ENCODE measurements around the gene KDM2B.
"Not testable (repeated sequence)": the region's sequence is repeated elsewhere in the genome, so short reads cannot be mapped to it uniquely, and the experiment has no call there.

Gene KDM2B

GRCh38 chr12:121499929-121500793 lies 80.7 kb downstream of the KDM2B start:
- DNase-seq (ENCODE audit: low spot score) = peak; percentile 66

- no peak for DNase-seq (ENCODE audit: low spot score)
Observed at GRCh38 chr12:121495746-121496145, 85.1 kb downstream of the KDM2B start.

- peak; percentile 48 for DNase-seq (ENCODE audit: low spot score)
Observed at GRCh38 chr12:121494093-121494787, 86.6 kb downstream of the KDM2B start.

- no peak for DNase-seq (ENCODE audit: low spot score)
Observed at GRCh38 chr12:121490401-121491281, 90.2 kb downstream of the KDM2B start.

- no peak for DNase-seq (ENCODE audit: low spot score)
Observed at GRCh38 chr12:121489874-121490273, 90.9 kb downstream of the KDM2B start.

GRCh38 chr12:121484967-121485366 lies 95.9 kb downstream of the KDM2B start:
- no peak for DNase-seq (ENCODE audit: low spot score)

GRCh38 chr12:121484564-121484963 lies 96.3 kb downstream of the KDM2B start:
- not testable (repeated sequence) for DNase-seq (ENCODE audit: low spot score)

GRCh38 chr12:121483949-121484348 lies 96.9 kb downstream of the KDM2B start:
- DNase-seq (ENCODE audit: low spot score) = no peak

- DNase-seq (ENCODE audit: low spot score) = no peak
Observed at GRCh38 chr12:121476477-121476876, 104.3 kb downstream of the KDM2B start.

GRCh38 chr12:121475279-121475678 lies 105.5 kb downstream of the KDM2B start:
- no peak for DNase-seq (ENCODE audit: low spot score)

- no peak for DNase-seq (ENCODE audit: low spot score)
Observed at GRCh38 chr12:121472150-121472905, 108.5 kb downstream of the KDM2B start.

GRCh38 chr12:121470751-121471150 lies 110.1 kb downstream of the KDM2B start:
- DNase-seq (ENCODE audit: low spot score) = no peak

- DNase-seq (ENCODE audit: low spot score) = no peak
Observed at GRCh38 chr12:121468499-121468801, 112.4 kb downstream of the KDM2B start.

GRCh38 chr12:121467638-121468498 lies 113.0 kb downstream of the KDM2B start:
- no peak for DNase-seq (ENCODE audit: low spot score)

GRCh38 chr12:121466794-121467637 lies 113.8 kb downstream of the KDM2B start:
- DNase-seq (ENCODE audit: low spot score) = peak; percentile 89

- peak; percentile 21 for DNase-seq (ENCODE audit: low spot score)
Observed at GRCh38 chr12:121465921-121466793, 114.7 kb downstream of the KDM2B start.

- DNase-seq (ENCODE audit: low spot score) = no peak
Observed at GRCh38 chr12:121464331-121464730, 116.5 kb downstream of the KDM2B start.

GRCh38 chr12:121461048-121461447 lies 119.8 kb downstream of the KDM2B start:
- no peak for DNase-seq (ENCODE audit: low spot score)

- no peak for DNase-seq (ENCODE audit: low spot score)
Observed at GRCh38 chr12:121456551-121456950, 124.3 kb downstream of the KDM2B start.
